Right cardiac atrium (tissue), 5 donors: Measurements from ENCODE around the gene MFAP2. TPM values are rescaled to one million over a fixed set of nuclear protein-coding genes. Genes with fewer than 3 reads are reported as not detected.
"Not testable (repeated sequence)": the region's sequence is repeated elsewhere in the genome, so short reads cannot be mapped to it uniquely, and the experiment has no call there.

Source experiments
- ATAC-seq, 2 donors: fragments of 200-7000 bp; cut with Tn5 transposase; one replicate each; pipeline versions ENCODE4 v1.8.0 to v1.9.1; 2020; ENCODE audit warnings: moderate library complexity in 2 of 2, mild to moderate bottlenecking in 1 of 2
- DNase-seq, 3 donors: peaks; one replicate each; pipeline ENCODE4 v3.0.0-alpha.2; 2020
- H3K27ac ChIP-seq: one replicate; pipeline ENCODE4 v1.5.1; 2013; ENCODE audit warnings: mild to moderate bottlenecking, low read length, control low read depth, moderate library complexity
- H3K27me3 ChIP-seq: one replicate; pipeline ENCODE4 v1.6.1; 2013; ENCODE audit not compliant: control insufficient read depth, insufficient read depth
- H3K4me1 ChIP-seq: one replicate; pipeline ENCODE4 v1.6.1; 2013; ENCODE audit warnings: low read length; ENCODE audit not compliant: control insufficient read depth, insufficient read depth
- H3K4me3 ChIP-seq: one replicate; pipeline ENCODE4 v1.5.1; 2013; ENCODE audit warnings: low read length, control low read depth
- H3K9me3 ChIP-seq: one replicate; pipeline ENCODE4 v1.6.1; 2013; ENCODE audit warnings: low read length; ENCODE audit not compliant: control insufficient read depth
- WGBS: extraction: QIAGEN DNeasy Blood & Tissue Kit; methylation state at CpG from one replicate; pipeline ENCODE4 v1.1.7; 2013; 5-methylcytosine and 5-hydroxymethylcytosine counted together
- intact Hi-C, 4 donors: fragments of 100-400 bp; cut with DNase I; formaldehyde crosslinking; loops; one replicate each; pipeline versions ENCODE4 v1.11.0 to v1.14.0; 2022 to 2023
- polyA plus RNA-seq: library from polyadenylated mRNA; stranded (reverse); fragments of 200-250 nt; gene quantifications from one replicate; pipeline ENCODE4 v1.2.3, GENCODE V29; 2013
- total RNA-seq, 4 donors: library from RNA; stranded (reverse); fragmentation: NEBNext Ultra II Directional; extraction: Animal tissue kit (Norgen Biotek cat#: 25700); gene quantifications; one replicate each; pipeline ENCODE4 v1.2.1, GENCODE V29; 2021
- donor health status: healthy with polysubstance abuse.
- donor health status: DM: no; HTN: yes; CAD: no.
- donor health status: DM: no; HTN: no; CAD: no.
- donor health status: DM: no; HTN: yes; CAD: no; lungs with severe emphysema.
- donor health status: DM: yes; HTN: yes; CAD: no.

MFAP2 gene
- total and polyA plus RNA-seq, 5 donors = 3.2 to 11.6 (median 6.2) TPM

- Histone ChIP-seq H3K27ac (no peak overlapping the region), H3K9me3 (no peaks in the 10 kb centered on the region), H3K27me3 (no peaks in the 10 kb centered on the region), H3K4me1 (no peaks in the 10 kb centered on the region), H3K4me3 (no peak overlapping the region)
- intact Hi-C loops = loop anchor here in 1 of 4 donors (5.0 kb wide), 1 partner anchor 43 kb away; the partner anchor contains the start of gene ATP13A2
- ATAC-seq (no peak), DNase-seq (no peak)
- 91% methylated on average over 12 of the region's 12 CpGs for WGBS
These were observed 10.8 kb downstream of the MFAP2 start for GRCh38 chr1:16969651-16970050.

- H3K27me3 ChIP-seq = no peaks in the 10 kb centered on the region
- DNase-seq (no peak), ATAC-seq (no peak)
- intact Hi-C loops = loop anchor here in 1 of 4 donors (5.0 kb wide), 1 partner anchor 43 kb away; the partner anchor contains the start of gene ATP13A2
- no peaks in the 10 kb centered on the region for H3K4me1 ChIP-seq
- no peak overlapping the region for H3K4me3 ChIP-seq
- H3K9me3 ChIP-seq = no peaks in the 10 kb centered on the region
- WGBS = 85% methylated on average over 14 of the region's 14 CpGs
- no peak overlapping the region for H3K27ac ChIP-seq
These were observed 11.3 kb downstream of the MFAP2 start for GRCh38 chr1:16969057-16969611.

- DNase-seq (no peak), ATAC-seq (no peak)
- Histone ChIP-seq H3K4me3 (no peak overlapping the region), H3K9me3 (no peaks in the 10 kb centered on the region), H3K27ac (no peak overlapping the region), H3K27me3 (no peaks in the 10 kb centered on the region), H3K4me1 (no peaks in the 10 kb centered on the region)
- WGBS = 95% methylated on average over 3 of the region's 3 CpGs
- intact Hi-C loops = loop anchor here in 1 of 4 donors (5.0 kb wide), 1 partner anchor 44 kb away; the partner anchor contains the start of gene ATP13A2
These were observed 12.0 kb downstream of the MFAP2 start for GRCh38 chr1:16968372-16968771.

- Histone ChIP-seq H3K4me3 (no peak overlapping the region), H3K27ac (no peak overlapping the region), H3K4me1 (no peaks in the 10 kb centered on the region), H3K27me3 (no peaks in the 10 kb centered on the region), H3K9me3 (no peaks in the 10 kb centered on the region)
- 96% methylated on average over 21 of the region's 21 CpGs for WGBS
- no peak for ATAC-seq
- intact Hi-C loops = loop anchor here in 1 of 4 donors (5.0 kb wide), 1 partner anchor 44 kb away; the partner anchor contains the start of gene ATP13A2
- DNase-seq = no peak
These were observed 12.5 kb downstream of the MFAP2 start for GRCh38 chr1:16967962-16968361.

GRCh38 chr1:16967095-16967575 is 13.3 kb downstream of the MFAP2 start:
- DNase-seq (peak; percentile 62 to 91 (median 90)), ATAC-seq (peak; percentile 31 to 51)
- Histone ChIP-seq H3K27me3 (no peaks in the 10 kb centered on the region), H3K27ac (no peak overlapping the region), H3K4me1 (no peaks in the 10 kb centered on the region), H3K9me3 (no peaks in the 10 kb centered on the region), H3K4me3 (no peak overlapping the region)
- WGBS = 14% methylated on average over 7 of the region's 7 CpGs
- intact Hi-C loops = loop anchor here in 1 of 4 donors (5.0 kb wide), 1 partner anchor 45 kb away; the partner anchor contains the start of gene ATP13A2

GRCh38 chr1:16966282-16966681 is 14.1 kb downstream of the MFAP2 start:
- 97% methylated on average over 22 of the region's 22 CpGs for WGBS
- no peaks in the 10 kb centered on the region for H3K9me3 ChIP-seq
- no peak for ATAC-seq
- H3K4me1 ChIP-seq = no peaks in the 10 kb centered on the region
- no peak overlapping the region for H3K4me3 ChIP-seq
- no peaks in the 10 kb centered on the region for H3K27me3 ChIP-seq
- H3K27ac ChIP-seq = no peak overlapping the region
- no peak for DNase-seq
- intact Hi-C loops = loop anchor here in 1 of 4 donors (5.0 kb wide), 1 partner anchor 46 kb away; the partner anchor contains the start of gene ATP13A2

GRCh38 chr1:16965486-16966067 is 14.8 kb downstream of the MFAP2 start:
- H3K4me1 ChIP-seq = no peaks in the 10 kb centered on the region
- H3K27me3 ChIP-seq = no peaks in the 10 kb centered on the region
- DNase-seq (no peak), ATAC-seq (no peak)
- intact Hi-C loops = loop anchor here in 1 of 4 donors (5.0 kb wide), 1 partner anchor 47 kb away; the partner anchor contains the start of gene ATP13A2
- no peak overlapping the region for H3K27ac ChIP-seq
- WGBS = 93% methylated on average over 13 of the region's 13 CpGs
- no peaks in the 10 kb centered on the region for H3K9me3 ChIP-seq
- H3K4me3 ChIP-seq = no peak overlapping the region

GRCh38 chr1:16964169-16964568 is 16.3 kb downstream of the MFAP2 start:
- H3K4me3 ChIP-seq, H3K4me1 ChIP-seq, H3K27ac ChIP-seq, ATAC-seq, H3K27me3 ChIP-seq, intact Hi-C loops, H3K9me3 ChIP-seq, DNase-seq: not testable (repeated sequence)
- WGBS = 97% methylated on average over 4 of the region's 4 CpGs

GRCh38 chr1:16961297-16962133 is 18.9 kb downstream of the MFAP2 start:
- ATAC-seq = no peak
- H3K4me3 ChIP-seq = peak overlapping the region; percentile 27
- WGBS = 81% methylated on average over 14 of the region's 14 CpGs
- no peak overlapping the region for H3K27ac ChIP-seq
- intact Hi-C loops = no loop called here
- no peaks in the 10 kb centered on the region for H3K27me3 ChIP-seq
- no peaks in the 10 kb centered on the region for H3K4me1 ChIP-seq
- no peaks in the 10 kb centered on the region for H3K9me3 ChIP-seq
- no peak for DNase-seq

GRCh38 chr1:16960560-16961296 is 19.7 kb downstream of the MFAP2 start:
- intact Hi-C loops = no loop called here
- DNase-seq = peak; percentile 88 to 96 (median 94)
- ATAC-seq = peak; percentile 82 to 91
- Histone ChIP-seq H3K9me3 (no peaks in the 10 kb centered on the region), H3K4me3 (peak overlapping the region; percentile 27), H3K27ac (no peak overlapping the region), H3K27me3 (no peaks in the 10 kb centered on the region), H3K4me1 (no peaks in the 10 kb centered on the region)
- WGBS = 10% methylated on average over 57 of the region's 57 CpGs
